ENCODE results near the gene CCDC40. TPM values are rescaled to one million over a fixed set of nuclear protein-coding genes. Genes with fewer than 3 reads are reported as not detected.
A peak's percentile ranks its signal among the peaks of the same experiment; 100 is the strongest.

CCDC40 gene
- total and polyA plus RNA-seq, 7 donors = 1.4 to 25.8 (median 5.3) TPM; not detected in 2

- Histone ChIP-seq H3K36me3 (no peaks in the 10 kb centered on the region), H3K4me3 (peak overlapping the region in 3 of 4 donors; percentile 10 to 33 (median 10)), H3K9me3 (no peaks in the 10 kb centered on the region), H3K27me3 (no peaks in the 10 kb centered on the region), H3K27ac (no peak overlapping the region), H3K4me1 (peaks cover 0 to 29% (median 5%) of the 10 kb centered on the region in 4 donors)
- DNase-seq = no peak
- TF ChIP-seq POLR2A (IDR thresholded peaks at IDR 0.05) = no peak
- TF ChIP-seq POLR2AphosphoS5 (IDR thresholded peaks at IDR 0.05) = no peak
- no peak for TF ChIP-seq CTCF (IDR thresholded peaks at IDR 0.05)
- no peak for TF ChIP-seq EP300 (IDR thresholded peaks at IDR 0.05)
- intact Hi-C loops (cut with DNase I) = no loop called here
- 46 to 57% methylated on average over 10 of the region's 10 CpGs for WGBS, 2 donors
Measured at GRCh38 chr17:80024206-80024972, 12.1 kb upstream of the CCDC40 start.

- Histone ChIP-seq H3K9me3 (no peaks in the 10 kb centered on the region), H3K27ac (no peak overlapping the region), H3K4me1 (peaks cover 0 to 37% (median 6%) of the 10 kb centered on the region in 4 donors), H3K36me3 (no peaks in the 10 kb centered on the region), H3K27me3 (no peaks in the 10 kb centered on the region), H3K4me3 (no peak overlapping the region)
- intact Hi-C loops (cut with DNase I) = no loop called here
- DNase-seq = no peak
- 23 to 38% methylated on average over 11 of the region's 11 CpGs for WGBS, 2 donors
- no peak for TF ChIP-seq CTCF (IDR thresholded peaks at IDR 0.05)
- no peak for TF ChIP-seq EP300 (IDR thresholded peaks at IDR 0.05)
- no peak for TF ChIP-seq POLR2AphosphoS5 (IDR thresholded peaks at IDR 0.05)
- TF ChIP-seq POLR2A (IDR thresholded peaks at IDR 0.05) = no peak
Measured at GRCh38 chr17:80025140-80025539, 11.3 kb upstream of the CCDC40 start.

- Histone ChIP-seq H3K27ac (no peak overlapping the region), H3K36me3 (no peaks in the 10 kb centered on the region), H3K27me3 (no peaks in the 10 kb centered on the region), H3K9me3 (no peaks in the 10 kb centered on the region), H3K4me1 (peaks cover 0 to 37% (median 8%) of the 10 kb centered on the region in 4 donors), H3K4me3 (no peak overlapping the region)
- DNase-seq = no peak
- TF ChIP-seq CTCF (IDR thresholded peaks at IDR 0.05) (no peak), POLR2AphosphoS5 (IDR thresholded peaks at IDR 0.05) (no peak), EP300 (IDR thresholded peaks at IDR 0.05) (no peak), POLR2A (IDR thresholded peaks at IDR 0.05) (no peak)
- intact Hi-C loops (cut with DNase I) = no loop called here
- WGBS, 2 donors = 73 to 86% methylated on average over 10 of the region's 10 CpGs
Measured at GRCh38 chr17:80025796-80026195, 10.6 kb upstream of the CCDC40 start.

- no peak for TF ChIP-seq POLR2A (IDR thresholded peaks at IDR 0.05)
- no peak for DNase-seq
- Histone ChIP-seq H3K27ac (no peak overlapping the region), H3K4me1 (peaks cover 0 to 37% (median 8%) of the 10 kb centered on the region in 4 donors), H3K36me3 (no peaks in the 10 kb centered on the region), H3K4me3 (no peak overlapping the region), H3K27me3 (no peaks in the 10 kb centered on the region), H3K9me3 (no peaks in the 10 kb centered on the region)
- intact Hi-C loops (cut with DNase I) = no loop called here
- 49 to 68% methylated on average over 10 of the region's 10 CpGs for WGBS, 2 donors
Measured at GRCh38 chr17:80026359-80027042, 9.9 kb upstream of the CCDC40 start.

GRCh38 chr17:80027043-80027435 is 9.4 kb upstream of the CCDC40 start:
- Histone ChIP-seq H3K36me3 (no peaks in the 10 kb centered on the region), H3K9me3 (no peaks in the 10 kb centered on the region), H3K4me1 (peaks cover 0 to 40% (median 8%) of the 10 kb centered on the region in 4 donors), H3K27ac (no peak overlapping the region), H3K4me3 (no peak overlapping the region), H3K27me3 (no peaks in the 10 kb centered on the region)
- no peak for DNase-seq
- no peak for TF ChIP-seq EP300 (IDR thresholded peaks at IDR 0.05)
- TF ChIP-seq POLR2A (IDR thresholded peaks at IDR 0.05) = no peak
- no peak for TF ChIP-seq POLR2AphosphoS5 (IDR thresholded peaks at IDR 0.05)
- TF ChIP-seq CTCF (IDR thresholded peaks at IDR 0.05) = no peak
- intact Hi-C loops (cut with DNase I) = no loop called here
- 96 to 97% methylated on average over 8 of the region's 8 CpGs for WGBS, 2 donors
